Liver (tissue), 3 donors: Measurements from ENCODE around the gene KRTAP4-4.

Experiments used
- EGR1 ChIP-seq, 2 donors: IDR thresholded peaks; 2 replicates each; pipeline ENCODE4 v1.6.1; 2016 to 2018; ENCODE audit warnings: antibody characterized with exemption in 2 of 2, low read depth in 2 of 2
- RAD21 ChIP-seq, 2 donors: IDR thresholded peaks; 2 replicates each; pipeline ENCODE4 v1.6.1; 2016; ENCODE audit warnings: antibody characterized with exemption in 2 of 2, mild to moderate bottlenecking in 2 of 2
- TAF1 ChIP-seq: conservative IDR thresholded peaks from 2 replicates; pipeline ENCODE4 v1.6.1; 2016; ENCODE audit warnings: antibody characterized with exemption, mild to moderate bottlenecking
- YY1 ChIP-seq: IDR thresholded peaks from 2 replicates; pipeline ENCODE4 v1.6.1; 2016; ENCODE audit warnings: antibody characterized with exemption, mild to moderate bottlenecking
- TF ChIP-seq, protein P1 (sequence below): fragments of 150-350 bp; IDR thresholded peaks from 2 replicates; pipeline ENCODE4 v1.5.1; 2017; ENCODE audit warnings: improper control_type of control experiment, low read depth, low read length; ENCODE audit not compliant: missing input control
- TF ChIP-seq, protein P2 (sequence below): IDR thresholded peaks from 2 replicates; pipeline ENCODE4 v1.6.1; 2016; ENCODE audit warnings: antibody characterized with exemption
- donor health status: healthy.
- donor health status: healthy.

DNA sequence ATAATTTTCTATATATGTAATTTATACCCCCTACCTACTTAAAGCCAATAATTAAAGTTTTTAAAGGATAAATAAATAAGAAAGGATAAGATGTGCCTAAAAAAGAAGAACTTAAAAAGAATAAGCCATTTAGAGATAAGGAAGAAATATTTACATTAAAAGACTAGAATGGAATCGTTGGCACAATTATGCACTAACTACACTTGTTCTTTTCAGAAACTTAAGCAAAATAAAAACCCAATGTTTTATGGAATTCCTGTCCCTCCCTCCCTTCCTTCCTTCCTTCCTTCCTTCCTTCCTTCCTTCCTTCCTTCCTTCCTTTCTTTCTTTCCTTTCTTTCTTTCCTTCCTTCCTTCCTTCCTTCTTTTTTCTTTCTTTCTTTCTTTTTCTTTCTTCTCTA is 15.7 kb downstream of the KRTAP4-4 start:
- TF ChIP-seq, protein P1, sequence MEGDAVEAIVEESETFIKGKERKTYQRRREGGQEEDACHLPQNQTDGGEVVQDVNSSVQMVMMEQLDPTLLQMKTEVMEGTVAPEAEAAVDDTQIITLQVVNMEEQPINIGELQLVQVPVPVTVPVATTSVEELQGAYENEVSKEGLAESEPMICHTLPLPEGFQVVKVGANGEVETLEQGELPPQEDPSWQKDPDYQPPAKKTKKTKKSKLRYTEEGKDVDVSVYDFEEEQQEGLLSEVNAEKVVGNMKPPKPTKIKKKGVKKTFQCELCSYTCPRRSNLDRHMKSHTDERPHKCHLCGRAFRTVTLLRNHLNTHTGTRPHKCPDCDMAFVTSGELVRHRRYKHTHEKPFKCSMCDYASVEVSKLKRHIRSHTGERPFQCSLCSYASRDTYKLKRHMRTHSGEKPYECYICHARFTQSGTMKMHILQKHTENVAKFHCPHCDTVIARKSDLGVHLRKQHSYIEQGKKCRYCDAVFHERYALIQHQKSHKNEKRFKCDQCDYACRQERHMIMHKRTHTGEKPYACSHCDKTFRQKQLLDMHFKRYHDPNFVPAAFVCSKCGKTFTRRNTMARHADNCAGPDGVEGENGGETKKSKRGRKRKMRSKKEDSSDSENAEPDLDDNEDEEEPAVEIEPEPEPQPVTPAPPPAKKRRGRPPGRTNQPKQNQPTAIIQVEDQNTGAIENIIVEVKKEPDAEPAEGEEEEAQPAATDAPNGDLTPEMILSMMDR = no peak
- no peak for TF ChIP-seq RAD21 (IDR thresholded peaks at IDR 0.05)
- TF ChIP-seq YY1 = no peak
- TF ChIP-seq, protein P2, sequence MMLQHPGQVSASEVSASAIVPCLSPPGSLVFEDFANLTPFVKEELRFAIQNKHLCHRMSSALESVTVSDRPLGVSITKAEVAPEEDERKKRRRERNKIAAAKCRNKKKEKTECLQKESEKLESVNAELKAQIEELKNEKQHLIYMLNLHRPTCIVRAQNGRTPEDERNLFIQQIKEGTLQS = no peak
- no peak for TF ChIP-seq EGR1 (IDR thresholded peaks at IDR 0.05; ENCODE audit: low read depth in 2 of 2)
- no peak for TF ChIP-seq TAF1
